ENCODE results near the gene SMAGP.

The SMAGP gene

GRCh38 chr12:51242120-51242519 lies 28.1 kb downstream of the SMAGP start:
- peak; percentile 81 to 97 for DNase-seq (ENCODE audit: low read depth in 1 of 2, low spot score in 1 of 2)
- peak overlapping the region; percentile 100 for H3K27ac ChIP-seq (replicated peaks)
- TF ChIP-seq GABPA (IDR thresholded peaks at IDR 0.05; ENCODE audit: low read depth) (peak; percentile 73), CTCF (IDR thresholded peaks at IDR 0.05; ENCODE audit: insufficient read depth, low read length) (no peak), POLR2AphosphoS5 (IDR thresholded peaks at IDR 0.05; ENCODE audit: low read depth) (peak; percentile 84), SPI1 (IDR thresholded peaks at IDR 0.05; ENCODE audit: borderline replicate concordance, low read depth) (peak; percentile 38; the same call in 1 of the 2 replicates), REST (IDR thresholded peaks at IDR 0.05; ENCODE audit: insufficient replicate concordance, low read depth) (no peak)
- H3K27me3 ChIP-seq (ENCODE audit: insufficient read depth, poor library complexity, severe bottlenecking) = no peaks in the 10 kb centered on the region
- no peak overlapping the region for H3K4me3 ChIP-seq (replicated peaks; ENCODE audit: insufficient read depth, low read length)

GRCh38 chr12:51240971-51241370 lies 29.2 kb downstream of the SMAGP start:
- no peak for DNase-seq (ENCODE audit: low read depth in 1 of 2, low spot score in 1 of 2)
- H3K27ac ChIP-seq (replicated peaks) = peak overlapping the region; percentile 100
- H3K27me3 ChIP-seq (ENCODE audit: insufficient read depth, poor library complexity, severe bottlenecking) = no peaks in the 10 kb centered on the region
- no peak overlapping the region for H3K4me3 ChIP-seq (replicated peaks; ENCODE audit: insufficient read depth, low read length)
- TF ChIP-seq CTCF (IDR thresholded peaks at IDR 0.05; ENCODE audit: insufficient read depth, low read length) (no peak), SPI1 (IDR thresholded peaks at IDR 0.05; ENCODE audit: borderline replicate concordance, low read depth) (no peak), POLR2AphosphoS5 (IDR thresholded peaks at IDR 0.05; ENCODE audit: low read depth) (no peak), GABPA (IDR thresholded peaks at IDR 0.05; ENCODE audit: low read depth) (no peak), REST (IDR thresholded peaks at IDR 0.05; ENCODE audit: insufficient replicate concordance, low read depth) (no peak)

- H3K4me3 ChIP-seq (replicated peaks; ENCODE audit: insufficient read depth, low read length) = peak within 1 kb of the TSS; percentile 67
- peak within 1 kb of the TSS; percentile 100 for H3K27ac ChIP-seq (replicated peaks)
- no peaks in the 10 kb centered on the region for H3K27me3 ChIP-seq (ENCODE audit: insufficient read depth, poor library complexity, severe bottlenecking)
- peak; percentile 96 for DNase-seq (ENCODE audit: low read depth in 1 of 2, low spot score in 1 of 2)
- TF ChIP-seq SPI1 (IDR thresholded peaks at IDR 0.05; ENCODE audit: borderline replicate concordance, low read depth) (no peak), CTCF (IDR thresholded peaks at IDR 0.05; ENCODE audit: insufficient read depth, low read length) (no peak), REST (IDR thresholded peaks at IDR 0.05; ENCODE audit: insufficient replicate concordance, low read depth) (no peak), GABPA (IDR thresholded peaks at IDR 0.05; ENCODE audit: low read depth) (peak; percentile 62; the same call in 1 of the 2 replicates), POLR2AphosphoS5 (IDR thresholded peaks at IDR 0.05; ENCODE audit: low read depth) (peak; percentile 87)
Measured at GRCh38 chr12:51238510-51239334, 31.5 kb downstream of the SMAGP start, which contains the start of gene DAZAP2. Gene DAZAP2, plus strand, starts transcription at chr12:51238826. Its CDS starts 82 bp downstream, at chr12:51238908.

Measured in HL-60 (cell line).